Measurements from ENCODE around the gene POLR2L. TPM values are rescaled to one million over a fixed set of nuclear protein-coding genes. Genes with fewer than 3 reads are reported as not detected.

Gene POLR2L
- polyA plus RNA-seq, 1 donor = 87.5 TPM

DNA sequence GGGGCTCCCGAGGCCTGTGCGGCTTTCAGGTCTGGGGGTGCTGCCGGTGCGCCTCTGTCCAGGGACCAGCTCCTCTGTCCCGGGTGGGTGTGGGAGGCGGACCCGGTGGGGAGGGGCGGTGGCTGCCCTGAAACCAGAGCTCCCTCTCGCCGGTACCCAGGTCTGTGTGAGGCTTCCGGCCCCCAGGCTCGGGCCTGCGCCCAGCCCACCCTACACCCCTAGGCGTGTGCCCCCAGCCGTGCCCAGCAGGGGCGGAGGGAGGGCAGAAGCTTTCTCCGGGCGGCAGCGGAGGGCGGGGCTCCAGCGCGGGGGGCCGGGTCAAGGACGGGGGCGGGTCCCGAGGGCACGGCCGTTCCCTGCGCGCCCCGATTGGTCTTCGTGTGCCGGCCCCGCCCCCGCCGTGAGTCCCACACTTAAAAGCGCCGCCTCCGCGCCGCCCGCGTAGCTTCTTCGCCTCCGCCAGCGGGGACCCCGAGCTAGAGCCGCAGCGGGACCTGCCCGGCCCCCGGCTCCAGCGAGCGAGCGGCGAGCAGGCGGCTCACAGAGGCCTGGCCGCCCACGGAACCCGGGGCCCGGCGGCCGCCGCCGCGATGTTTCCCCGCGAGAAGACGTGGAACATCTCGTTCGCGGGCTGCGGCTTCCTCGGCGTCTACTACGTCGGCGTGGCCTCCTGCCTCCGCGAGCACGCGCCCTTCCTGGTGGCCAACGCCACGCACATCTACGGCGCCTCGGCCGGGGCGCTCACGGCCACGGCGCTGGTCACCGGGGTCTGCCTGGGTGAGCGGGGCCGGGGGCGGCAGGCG is 23.0 kb downstream of the POLR2L start:
- no CpG with 5 or more reads among the region's 96 CpGs for WGBS (ENCODE audit: insufficient coverage, low lambda C conversion rate)

DNA sequence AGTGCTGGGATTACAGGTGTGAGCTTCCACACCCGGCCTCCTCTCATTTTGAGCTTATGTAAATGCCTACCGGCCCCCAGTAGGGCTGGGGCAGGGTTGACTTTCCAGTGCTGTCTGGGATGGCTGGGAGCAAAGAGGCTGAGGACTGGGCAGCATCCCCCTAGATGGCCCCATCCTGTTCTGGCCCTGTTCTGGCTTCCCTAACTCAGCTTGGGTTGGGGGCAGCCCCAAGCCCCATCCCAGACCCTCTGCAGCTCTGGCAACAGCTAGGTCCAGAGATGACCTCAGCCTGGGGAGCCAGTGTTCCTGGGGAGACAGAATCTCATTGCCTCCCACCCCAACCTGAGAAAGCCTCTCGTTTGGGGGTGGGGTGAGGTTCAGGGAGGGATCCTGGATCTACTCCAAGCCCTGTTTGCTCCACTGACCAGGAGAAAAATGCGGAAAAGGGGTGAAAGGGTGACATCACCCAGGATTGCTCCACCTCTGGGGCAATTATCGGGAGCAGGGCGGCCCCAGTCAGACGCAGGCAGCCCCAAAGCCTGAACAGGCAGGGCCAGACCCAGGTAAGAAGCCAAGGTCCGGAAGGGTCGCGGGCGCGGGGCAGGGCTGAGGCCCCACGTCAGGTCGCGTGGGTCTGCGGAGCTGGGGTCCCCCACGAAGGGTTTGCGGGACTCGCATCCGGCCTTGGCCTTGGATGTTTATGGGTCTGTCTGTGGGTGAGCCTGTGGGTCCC is 23.8 kb downstream of the POLR2L start, which contains the start of gene PNPLA2:
Gene PNPLA2, plus strand, starts transcription at position 519 of the 733 bp plus-strand sequence. CDS start 805 bp downstream, outside the sequence.
- WGBS (ENCODE audit: insufficient coverage, low lambda C conversion rate) = no CpG with 5 or more reads among the region's 20 CpGs
- peak; percentile 89 to 93 for DNase-seq

More for the DNA sequence above, 23.0 kb downstream of the POLR2L start:
- DNase-seq = peak; percentile 90 to 94
- no peaks in the 10 kb centered on the region for H3K9me3 ChIP-seq (ENCODE audit: control insufficient read depth, low read depth, low read length)
- peaks cover 30% of the 10 kb centered on the region for H3K4me1 ChIP-seq (ENCODE audit: control insufficient read depth, insufficient read depth, low read length)
- peaks cover 35% of the 10 kb centered on the region for H3K36me3 ChIP-seq (ENCODE audit: control insufficient read depth, insufficient read depth, low read length)
- peak overlapping the region; percentile 96 for H3K4me3 ChIP-seq (ENCODE audit: low read length)
- peak overlapping the region; percentile 100 for H3K27ac ChIP-seq (ENCODE audit: low read length)
- no peaks in the 10 kb centered on the region for H3K27me3 ChIP-seq (ENCODE audit: control insufficient read depth, insufficient read depth, low read length)

DNA sequence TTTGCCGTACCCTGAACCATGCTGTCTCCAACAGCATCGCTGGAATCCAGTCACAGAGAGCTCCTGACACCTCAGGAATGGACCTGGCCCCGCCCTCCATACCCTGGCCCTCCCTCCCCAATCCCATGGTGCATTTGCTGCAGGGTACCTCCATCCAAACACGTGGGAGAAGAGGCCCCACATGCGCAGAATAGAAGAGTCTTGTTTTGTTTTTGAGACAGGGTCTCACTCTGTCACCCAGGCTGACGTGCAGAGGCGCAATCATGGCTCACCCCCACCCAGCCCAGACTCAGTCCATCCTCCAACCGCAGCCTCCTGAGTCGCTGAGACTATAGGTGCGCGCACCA is 25.9 kb downstream of the POLR2L start:
- WGBS (ENCODE audit: insufficient coverage, low lambda C conversion rate) = no CpG with 5 or more reads among the region's 11 CpGs
- peaks cover 35% of the 10 kb centered on the region for H3K36me3 ChIP-seq (ENCODE audit: control insufficient read depth, insufficient read depth, low read length)
- H3K27me3 ChIP-seq (ENCODE audit: control insufficient read depth, insufficient read depth, low read length) = no peaks in the 10 kb centered on the region
- no peaks in the 10 kb centered on the region for H3K9me3 ChIP-seq (ENCODE audit: control insufficient read depth, low read depth, low read length)
- peaks cover 21% of the 10 kb centered on the region for H3K4me1 ChIP-seq (ENCODE audit: control insufficient read depth, insufficient read depth, low read length)
- no peak overlapping the region for H3K4me3 ChIP-seq (ENCODE audit: low read length)
- no peak overlapping the region for H3K27ac ChIP-seq (ENCODE audit: low read length)
- no peak for DNase-seq

More for the DNA sequence above, 23.8 kb downstream of the POLR2L start, which contains the start of gene PNPLA2:
- H3K27me3 ChIP-seq (ENCODE audit: control insufficient read depth, insufficient read depth, low read length) = no peaks in the 10 kb centered on the region
- peak within 1 kb of the TSS; percentile 96 for H3K4me3 ChIP-seq (ENCODE audit: low read length)
- peak within 1 kb of the TSS; percentile 100 for H3K27ac ChIP-seq (ENCODE audit: low read length)
- peaks cover 31% of the 10 kb centered on the region for H3K36me3 ChIP-seq (ENCODE audit: control insufficient read depth, insufficient read depth, low read length)
- H3K4me1 ChIP-seq (ENCODE audit: control insufficient read depth, insufficient read depth, low read length) = peaks cover 28% of the 10 kb centered on the region
- H3K9me3 ChIP-seq (ENCODE audit: control insufficient read depth, low read depth, low read length) = no peaks in the 10 kb centered on the region

DNA sequence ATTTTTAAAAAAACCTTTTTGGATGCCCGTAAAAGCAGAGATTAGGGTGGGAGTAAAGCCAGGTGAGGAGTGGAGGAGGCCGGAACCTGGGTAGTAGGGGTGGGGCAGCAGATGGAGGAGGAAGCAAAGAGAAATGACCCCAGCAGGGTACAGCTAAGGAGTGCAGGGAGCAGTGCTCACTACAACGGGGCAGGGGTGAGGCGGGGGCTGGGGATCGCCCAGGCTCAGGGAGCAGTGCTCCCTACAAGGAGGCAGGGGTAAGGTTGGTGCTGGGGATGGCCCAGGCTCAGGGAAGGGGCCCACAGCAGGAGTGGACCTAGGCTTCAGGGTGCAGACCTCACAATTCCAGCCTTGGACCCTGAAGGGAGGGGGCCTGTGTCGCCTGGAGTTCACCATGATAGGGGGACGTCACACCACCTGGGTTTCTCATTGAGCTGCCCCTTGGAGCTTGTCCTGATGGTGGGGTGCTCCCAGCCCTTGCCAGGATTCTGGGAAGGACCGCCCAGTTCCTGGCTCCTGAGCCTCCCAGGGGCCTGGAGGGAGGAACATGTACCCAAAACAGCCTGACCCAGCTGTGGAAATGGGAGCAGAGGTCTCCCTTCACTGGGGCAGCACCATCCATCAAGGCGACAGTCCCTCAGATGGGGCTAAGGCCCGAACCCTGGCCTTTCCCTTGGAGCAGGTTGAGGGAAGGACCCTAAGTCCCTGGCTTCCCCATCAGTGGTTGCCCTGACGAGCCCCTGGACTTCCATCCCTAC is 26.5 kb downstream of the POLR2L start:
- 80% methylated on average over 2 of the region's 11 CpGs for WGBS (ENCODE audit: insufficient coverage, low lambda C conversion rate)
- H3K4me1 ChIP-seq (ENCODE audit: control insufficient read depth, insufficient read depth, low read length) = peaks cover 21% of the 10 kb centered on the region
- no peaks in the 10 kb centered on the region for H3K27me3 ChIP-seq (ENCODE audit: control insufficient read depth, insufficient read depth, low read length)
- no peak overlapping the region for H3K27ac ChIP-seq (ENCODE audit: low read length)
- H3K4me3 ChIP-seq (ENCODE audit: low read length) = no peak overlapping the region
- no peaks in the 10 kb centered on the region for H3K9me3 ChIP-seq (ENCODE audit: control insufficient read depth, low read depth, low read length)
- peaks cover 36% of the 10 kb centered on the region for H3K36me3 ChIP-seq (ENCODE audit: control insufficient read depth, insufficient read depth, low read length)
- no peak for DNase-seq

DNA sequence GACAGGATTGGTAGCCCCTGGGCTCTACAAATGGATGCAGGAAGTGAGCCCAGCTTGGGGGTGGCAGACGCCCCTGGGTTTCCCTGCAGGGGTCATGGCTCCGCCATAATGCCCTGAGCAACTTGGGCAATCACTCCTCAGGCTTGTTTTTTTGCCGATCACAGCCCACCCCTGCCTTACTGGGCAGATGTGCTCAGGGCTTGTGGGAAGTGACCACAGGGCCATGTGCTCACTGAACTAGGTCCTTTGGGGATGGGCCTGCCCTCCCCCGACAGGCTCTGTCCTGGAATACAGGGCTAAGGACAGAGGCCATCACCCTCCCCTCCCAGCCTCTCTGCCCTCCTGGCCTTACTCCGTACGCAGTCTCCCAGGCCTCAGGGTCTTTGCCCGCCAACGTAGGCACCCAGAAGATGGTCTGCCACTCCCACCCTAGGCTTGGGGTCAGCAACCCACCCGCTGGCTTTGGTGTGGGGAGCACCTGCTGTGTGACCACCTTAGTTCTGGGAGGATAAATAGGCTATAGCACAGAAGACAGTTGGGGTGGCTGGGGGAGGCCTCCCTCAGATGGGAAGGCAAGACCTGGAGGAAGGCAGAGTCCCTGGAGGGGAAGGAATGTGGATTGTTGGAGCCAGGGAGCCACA is 28.8 kb downstream of the POLR2L start:
- H3K4me1 ChIP-seq (ENCODE audit: control insufficient read depth, insufficient read depth, low read length) = peaks cover 15% of the 10 kb centered on the region
- H3K36me3 ChIP-seq (ENCODE audit: control insufficient read depth, insufficient read depth, low read length) = peaks cover 36% of the 10 kb centered on the region
- no peaks in the 10 kb centered on the region for H3K9me3 ChIP-seq (ENCODE audit: control insufficient read depth, low read depth, low read length)
- H3K4me3 ChIP-seq (ENCODE audit: low read length) = no peak overlapping the region
- no peak for DNase-seq
- WGBS (ENCODE audit: insufficient coverage, low lambda C conversion rate) = no CpG with 5 or more reads among the region's 9 CpGs
- H3K27ac ChIP-seq (ENCODE audit: low read length) = no peak overlapping the region
- H3K27me3 ChIP-seq (ENCODE audit: control insufficient read depth, insufficient read depth, low read length) = no peaks in the 10 kb centered on the region

DNA sequence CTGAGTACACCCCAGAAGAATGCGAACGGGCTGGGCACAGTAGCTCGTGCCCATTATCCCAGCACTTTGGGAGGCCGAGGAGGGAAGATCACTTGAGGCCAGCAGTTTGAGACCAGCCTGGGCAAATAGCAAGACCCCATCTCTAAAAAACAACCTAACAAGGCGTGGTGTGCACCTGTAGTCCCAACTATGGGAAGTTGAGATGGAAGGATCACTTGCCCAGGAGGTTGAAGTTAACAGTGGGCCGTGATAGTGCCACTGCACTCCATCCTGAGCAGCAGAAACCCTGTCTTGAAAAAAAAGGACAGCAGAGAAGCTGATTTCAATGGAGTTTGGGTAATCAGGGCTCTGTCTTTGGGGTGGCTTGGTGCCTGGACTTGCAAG is 29.3 kb downstream of the POLR2L start:
- Histone ChIP-seq H3K4me3 (ENCODE audit: low read length) (no peak overlapping the region), H3K27me3 (ENCODE audit: control insufficient read depth, insufficient read depth, low read length) (no peaks in the 10 kb centered on the region), H3K4me1 (ENCODE audit: control insufficient read depth, insufficient read depth, low read length) (peaks cover 14% of the 10 kb centered on the region), H3K27ac (ENCODE audit: low read length) (no peak overlapping the region), H3K9me3 (ENCODE audit: control insufficient read depth, low read depth, low read length) (no peaks in the 10 kb centered on the region), H3K36me3 (ENCODE audit: control insufficient read depth, insufficient read depth, low read length) (peaks cover 36% of the 10 kb centered on the region)
- no peak for DNase-seq
- no CpG with 5 or more reads among the region's 6 CpGs for WGBS (ENCODE audit: insufficient coverage, low lambda C conversion rate)

DNA sequence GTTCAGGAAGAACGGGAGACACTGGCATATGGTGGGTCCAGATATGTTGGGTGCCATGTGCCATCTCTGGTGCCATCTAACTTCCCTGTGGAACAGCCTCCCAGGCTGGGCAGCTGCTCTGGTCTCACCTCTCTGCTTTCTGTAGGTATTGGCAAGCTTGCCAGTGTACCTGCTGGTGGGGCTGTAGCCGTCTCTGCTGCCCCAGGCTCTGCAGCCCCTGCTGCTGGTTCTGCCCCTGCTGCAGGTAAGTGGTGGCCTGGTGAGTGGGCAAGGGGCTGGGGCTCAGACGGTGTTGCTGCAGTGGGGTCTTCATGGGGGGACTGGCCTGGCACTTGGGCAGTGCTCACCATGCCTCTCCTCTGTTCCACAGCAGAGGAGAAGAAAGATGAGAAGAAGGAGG is 29.9 kb downstream of the POLR2L start:
- Histone ChIP-seq H3K27ac (ENCODE audit: low read length) (no peak overlapping the region), H3K36me3 (ENCODE audit: control insufficient read depth, insufficient read depth, low read length) (peaks cover 36% of the 10 kb centered on the region), H3K4me3 (ENCODE audit: low read length) (no peak overlapping the region), H3K4me1 (ENCODE audit: control insufficient read depth, insufficient read depth, low read length) (peaks cover 13% of the 10 kb centered on the region), H3K27me3 (ENCODE audit: control insufficient read depth, insufficient read depth, low read length) (no peaks in the 10 kb centered on the region), H3K9me3 (ENCODE audit: control insufficient read depth, low read depth, low read length) (no peaks in the 10 kb centered on the region)
- no peak for DNase-seq
- WGBS (ENCODE audit: insufficient coverage, low lambda C conversion rate) = no CpG with 5 or more reads among the region's 3 CpGs

DNA sequence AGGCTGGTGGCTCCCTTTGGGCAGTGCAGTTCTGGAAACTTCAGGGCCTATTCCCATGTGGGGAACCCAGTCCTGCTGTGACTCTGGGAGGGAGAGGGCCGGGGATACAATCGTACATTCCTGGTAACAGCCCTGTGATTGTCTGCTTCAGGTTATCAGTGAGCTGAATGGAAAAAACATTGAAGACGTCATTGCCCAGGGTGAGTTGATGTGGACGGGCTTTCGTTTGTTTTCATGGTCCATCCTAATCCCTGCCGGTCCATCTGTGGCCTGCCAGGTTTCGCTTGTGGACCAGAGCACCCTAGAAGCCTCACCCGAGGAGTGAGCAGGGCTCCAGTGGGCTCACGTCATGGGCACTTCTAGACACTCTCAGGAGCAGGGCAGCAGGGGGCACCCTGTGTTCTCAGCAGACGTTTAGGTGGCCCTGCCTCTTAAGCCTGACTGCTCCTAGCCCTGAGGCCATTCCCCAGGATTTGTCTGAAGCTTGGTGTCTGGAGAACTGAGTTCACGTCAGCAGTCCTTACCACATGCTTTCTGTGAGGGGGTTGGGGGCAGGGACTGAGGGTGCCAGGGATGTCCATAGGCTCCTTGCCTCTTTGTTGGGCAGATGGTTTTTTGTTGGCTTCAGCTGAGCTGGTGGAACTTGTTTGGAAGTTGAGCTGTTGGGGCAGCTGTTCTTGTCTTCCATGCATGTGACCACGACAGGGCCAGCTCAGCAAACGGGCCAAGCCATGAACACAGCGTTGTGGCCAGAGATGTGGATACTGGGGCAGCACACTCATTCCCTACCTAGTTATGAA is 30.7 kb downstream of the POLR2L start:
- Histone ChIP-seq H3K36me3 (ENCODE audit: control insufficient read depth, insufficient read depth, low read length) (peaks cover 36% of the 10 kb centered on the region), H3K4me3 (ENCODE audit: low read length) (peak overlapping the region; percentile 92), H3K9me3 (ENCODE audit: control insufficient read depth, low read depth, low read length) (no peaks in the 10 kb centered on the region), H3K27ac (ENCODE audit: low read length) (no peak overlapping the region), H3K4me1 (ENCODE audit: control insufficient read depth, insufficient read depth, low read length) (peaks cover 13% of the 10 kb centered on the region), H3K27me3 (ENCODE audit: control insufficient read depth, insufficient read depth, low read length) (no peaks in the 10 kb centered on the region)
- no CpG with 5 or more reads among the region's 14 CpGs for WGBS (ENCODE audit: insufficient coverage, low lambda C conversion rate)
- DNase-seq = no peak

DNA sequence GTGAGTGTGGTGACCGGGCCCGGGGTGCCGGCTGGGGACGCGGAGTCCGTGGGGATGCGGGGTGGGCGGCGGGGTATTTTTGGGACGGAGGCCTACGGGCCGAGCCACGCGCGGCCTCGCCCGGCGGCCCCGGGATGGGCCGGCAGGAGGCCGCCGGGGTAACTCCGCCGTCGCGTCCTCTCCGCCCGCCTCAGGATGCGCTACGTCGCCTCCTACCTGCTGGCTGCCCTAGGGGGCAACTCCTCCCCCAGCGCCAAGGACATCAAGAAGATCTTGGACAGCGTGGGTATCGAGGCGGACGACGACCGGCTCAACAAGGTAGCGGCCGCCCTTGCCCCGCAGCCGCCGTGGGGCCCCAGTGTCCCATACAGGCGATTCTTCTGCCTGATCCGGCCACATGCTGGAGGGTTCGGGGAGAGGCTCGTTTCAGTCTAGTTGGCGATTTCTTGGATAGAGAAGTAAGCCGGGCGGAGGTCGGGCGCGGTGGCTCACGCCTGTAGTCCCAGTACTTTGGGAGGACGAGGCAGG is 32.2 kb downstream of the POLR2L start:
- Histone ChIP-seq H3K27me3 (ENCODE audit: control insufficient read depth, insufficient read depth, low read length) (no peaks in the 10 kb centered on the region), H3K36me3 (ENCODE audit: control insufficient read depth, insufficient read depth, low read length) (peaks cover 32% of the 10 kb centered on the region), H3K4me1 (ENCODE audit: control insufficient read depth, insufficient read depth, low read length) (peaks cover 13% of the 10 kb centered on the region), H3K9me3 (ENCODE audit: control insufficient read depth, low read depth, low read length) (no peaks in the 10 kb centered on the region), H3K4me3 (ENCODE audit: low read length) (peak overlapping the region; percentile 92), H3K27ac (ENCODE audit: low read length) (peak overlapping the region; percentile 96)
- DNase-seq = no peak
- no CpG with 5 or more reads among the region's 55 CpGs for WGBS (ENCODE audit: insufficient coverage, low lambda C conversion rate)

All from large intestine (tissue), 3 donors.